GM18861 (cell line): ENCODE measurements around the gene GLYR1.
"Not testable (repeated sequence)": the region's sequence is repeated elsewhere in the genome, so short reads cannot be mapped to it uniquely, and the experiment has no call there.

Source experiments
- ATAC-seq: cut with Tn5 transposase; IDR thresholded peaks from one replicate; pipeline ENCODE4 v1.9.1; 2021; ENCODE audit not compliant: unreplicated experiment

The GLYR1 gene

DNA sequence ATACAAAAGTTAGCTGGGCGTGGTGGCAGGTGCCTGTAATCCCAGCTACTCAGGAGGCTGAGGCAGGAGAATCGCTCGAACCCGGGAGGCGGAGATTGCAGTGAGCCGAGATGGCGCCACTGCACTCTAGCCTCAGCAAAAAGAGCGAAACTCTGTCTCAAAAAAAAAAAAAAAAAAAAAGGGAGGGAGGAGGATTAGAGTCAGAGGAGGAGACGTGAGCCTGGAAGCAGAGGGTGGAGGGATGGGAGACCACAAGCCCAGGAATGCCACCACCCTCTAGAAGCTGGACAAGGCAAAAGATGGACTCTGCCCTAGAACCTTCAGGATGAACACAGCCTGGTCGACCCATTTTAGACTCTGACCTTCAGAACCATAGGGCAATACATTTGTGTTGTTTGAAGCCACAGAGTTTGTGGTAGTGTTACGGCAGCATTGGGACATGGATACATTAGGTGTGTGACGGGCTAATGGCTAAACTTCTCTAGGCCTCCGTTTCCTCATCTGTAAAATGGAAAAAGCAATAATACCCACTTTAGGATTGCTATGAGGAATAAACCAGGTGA is 54.1 kb downstream of the GLYR1 start:
- no peak for ATAC-seq

DNA sequence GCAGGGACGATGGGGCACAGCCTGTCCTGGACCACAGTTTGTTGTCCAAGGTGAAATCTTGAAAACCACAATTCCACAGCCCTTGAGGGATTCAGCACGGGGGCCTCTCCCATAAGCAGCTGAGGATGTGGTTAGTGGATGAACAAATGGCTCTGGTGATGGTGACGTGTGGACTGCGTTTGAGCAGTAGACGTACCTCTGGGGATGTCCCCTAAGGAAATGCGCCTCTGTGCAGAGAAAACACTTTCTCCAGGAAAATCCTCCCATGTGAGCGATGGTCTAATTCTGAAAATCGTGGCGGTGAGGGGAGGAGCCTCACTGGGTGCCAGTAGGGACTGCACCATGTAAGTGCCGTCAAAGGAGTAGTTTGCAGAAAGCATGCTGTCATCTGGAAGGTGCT is 56.2 kb downstream of the GLYR1 start:
- no peak for ATAC-seq

DNA sequence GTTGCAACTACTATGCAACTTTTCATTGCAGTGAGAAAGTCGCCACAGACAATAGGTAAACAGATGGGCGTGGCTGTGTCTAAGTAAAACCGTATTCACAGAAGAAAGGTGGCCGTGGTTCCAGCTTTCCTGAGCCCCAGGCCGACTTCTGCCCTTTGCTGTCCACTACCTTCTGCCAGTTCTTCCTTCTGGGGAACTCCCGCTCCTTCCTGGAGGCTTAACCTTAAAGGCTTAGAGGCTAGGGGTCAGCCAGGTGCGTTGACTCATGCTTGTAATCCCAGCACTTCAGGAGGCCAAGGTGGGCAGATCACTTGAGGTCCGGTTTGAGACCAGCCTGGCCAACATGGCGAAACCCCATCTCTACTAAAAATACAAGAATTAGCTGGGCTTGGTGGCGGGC is 56.8 kb downstream of the GLYR1 start:
- ATAC-seq: no peak

DNA sequence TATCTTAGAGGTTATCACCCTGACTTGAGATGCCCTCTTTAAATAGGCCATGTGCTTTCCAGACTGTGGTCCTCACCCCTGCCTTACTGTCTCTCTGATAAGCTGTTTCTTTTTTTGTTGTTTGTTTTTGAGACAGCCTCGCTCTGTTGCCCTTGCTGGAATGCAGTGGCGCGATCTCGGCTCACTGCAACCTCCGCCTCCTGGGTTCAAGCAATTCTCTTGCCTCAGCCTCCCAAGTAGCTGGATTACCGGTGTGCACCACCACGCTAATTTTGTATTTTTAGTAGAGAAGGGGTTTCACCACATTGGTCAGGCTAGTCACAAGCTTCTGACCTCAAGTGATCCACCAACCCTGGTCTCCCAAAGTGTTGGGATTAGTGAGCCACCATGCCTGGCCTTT is 58.2 kb downstream of the GLYR1 start:
- ATAC-seq: no peak

DNA sequence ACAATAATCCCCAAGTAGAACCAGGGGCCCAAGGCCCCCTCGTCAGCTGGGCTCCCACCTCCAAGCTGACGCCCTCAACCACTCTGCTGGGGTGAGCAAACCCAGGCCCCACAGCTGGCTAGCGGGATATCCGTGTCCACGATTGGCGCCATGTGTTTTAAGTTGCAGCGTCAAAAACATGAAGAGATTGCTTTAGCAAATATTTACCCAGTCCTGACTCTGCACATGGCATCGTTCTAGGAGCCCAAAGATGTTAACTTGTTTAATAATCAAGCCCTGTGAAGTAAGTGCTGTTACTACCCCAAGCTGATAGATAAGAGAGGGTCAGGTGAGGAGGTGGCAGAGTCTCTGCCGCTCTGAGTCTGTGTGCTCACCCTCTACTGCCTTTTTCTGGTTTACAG is 58.6 kb downstream of the GLYR1 start:
- no peak for ATAC-seq

DNA sequence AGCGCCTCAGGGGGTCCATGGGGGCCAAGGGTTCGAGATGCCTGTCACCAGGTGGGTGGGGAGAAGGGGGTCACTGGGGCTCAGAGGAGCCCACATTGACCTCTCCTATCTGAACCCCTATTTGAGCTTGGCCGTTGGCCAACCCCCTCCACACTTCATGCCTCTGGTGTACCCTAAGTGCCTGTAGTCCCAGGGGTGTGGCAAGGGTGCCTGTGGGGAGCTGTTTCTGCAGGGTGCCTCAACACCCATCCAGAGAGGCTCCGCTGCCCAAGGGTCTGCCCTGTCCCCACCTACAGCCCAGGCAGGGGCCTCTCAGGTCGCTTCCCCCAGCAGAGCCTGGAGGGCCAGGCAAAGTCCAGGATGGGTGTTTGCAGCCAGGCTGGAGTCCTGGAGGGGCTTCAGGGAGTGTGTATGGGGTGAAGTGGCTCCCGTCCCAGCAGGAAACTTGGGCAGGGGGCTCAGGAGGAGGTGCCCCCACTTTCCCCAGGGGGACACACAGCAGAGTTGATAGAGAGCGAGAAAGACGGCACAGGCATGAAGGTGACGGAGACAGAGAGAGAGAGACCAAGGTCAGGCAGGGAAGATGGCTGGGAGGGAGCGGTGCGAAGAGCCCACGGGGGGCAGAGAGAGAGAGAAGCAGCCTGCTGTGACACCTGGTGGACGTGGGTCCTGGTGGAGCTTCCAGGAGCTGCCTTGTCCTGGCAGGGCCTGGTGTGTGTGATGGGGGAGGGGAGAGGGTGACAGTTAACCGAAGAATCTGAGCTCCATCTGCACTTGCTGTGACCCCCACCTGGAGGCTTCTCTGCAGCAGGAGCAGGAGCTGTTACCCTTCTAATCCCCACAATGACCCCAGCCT is 59.2 kb downstream of the GLYR1 start, which contains the start of gene SEPTIN12:
Gene SEPTIN12 (minus strand): TSS at position 719 of the 856 bp plus-strand sequence. CDS start 700 bp downstream, at position 19.
- ATAC-seq: no peak

DNA sequence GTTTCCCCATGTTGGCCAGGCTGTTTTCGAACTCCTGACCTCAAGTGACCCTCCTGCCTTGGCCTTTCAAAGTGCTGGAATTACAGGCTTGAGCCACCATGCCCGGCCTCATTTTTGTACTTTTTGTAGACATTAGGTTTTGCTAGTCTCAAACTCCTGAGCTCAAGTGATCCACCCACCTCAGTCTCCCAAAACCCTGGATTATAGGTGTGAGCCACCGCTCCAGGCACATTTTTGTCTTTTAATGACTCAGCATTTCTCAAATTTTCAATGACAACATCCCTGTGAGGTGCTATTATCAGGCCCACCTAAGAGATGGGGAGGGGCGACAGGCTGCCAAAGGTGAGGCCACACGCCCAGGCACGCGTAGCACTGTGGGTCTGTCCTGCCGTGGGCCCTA is 60.0 kb downstream of the GLYR1 start:
- ATAC-seq: no peak

DNA sequence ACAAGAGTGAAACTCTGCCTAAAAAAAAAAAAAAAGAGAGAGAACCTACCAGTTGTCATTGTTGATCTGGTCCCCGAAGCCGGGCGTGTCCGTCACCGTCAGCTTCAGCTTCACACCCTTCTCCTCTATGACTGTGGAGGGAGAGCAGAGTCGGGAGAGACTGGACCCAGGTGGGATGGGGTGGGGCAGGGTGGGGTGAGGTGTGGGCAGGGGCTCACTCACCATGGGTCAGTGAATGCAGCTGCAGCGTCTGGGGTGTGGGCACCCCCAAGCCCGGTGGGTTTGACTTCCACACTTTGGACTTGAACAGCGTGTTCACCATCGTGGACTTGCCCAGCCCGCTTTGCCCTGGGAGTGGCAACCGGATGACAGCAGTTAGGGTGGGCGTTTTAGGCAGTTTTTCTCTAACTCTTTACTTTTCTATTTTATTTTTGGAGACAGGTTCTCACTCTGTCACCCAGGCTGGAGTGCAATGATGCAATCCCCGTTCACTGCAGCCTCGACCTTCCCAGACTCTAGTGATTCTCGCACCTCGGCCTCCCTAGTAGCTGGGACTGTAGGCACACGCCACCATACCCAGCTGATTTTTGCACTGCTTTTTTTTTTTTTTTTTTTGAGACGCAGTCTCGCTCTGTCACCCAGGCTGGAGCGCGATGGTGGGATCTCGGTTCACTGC is 61.2 kb downstream of the GLYR1 start:
- ATAC-seq: no peak

DNA sequence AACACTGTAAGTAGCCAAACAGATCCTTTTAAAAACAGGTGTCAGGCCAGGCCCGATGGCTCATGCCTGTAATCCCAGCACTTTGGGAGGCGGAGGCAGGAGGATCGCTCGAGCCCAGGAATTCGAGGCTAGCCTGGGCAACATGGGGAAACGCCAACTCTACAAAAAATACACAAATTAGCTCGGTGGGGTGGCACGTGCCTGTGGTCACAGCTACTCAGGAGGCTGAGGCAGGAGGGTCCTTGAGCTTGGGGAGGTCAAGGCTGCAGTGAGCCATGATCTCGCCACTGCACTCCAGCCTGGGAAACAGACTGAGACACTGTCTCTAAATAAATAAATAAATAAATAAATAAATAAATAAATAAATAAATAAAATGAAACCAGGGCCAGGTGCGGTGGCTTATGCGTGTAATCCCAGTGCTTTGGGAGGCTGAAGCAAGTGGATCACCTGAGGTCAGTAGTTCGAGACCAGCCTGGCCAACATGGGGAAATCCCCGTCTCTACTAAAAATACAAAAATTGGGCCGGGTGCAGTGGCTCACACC is 62.6 kb downstream of the GLYR1 start:
- not testable (repeated sequence) for ATAC-seq

DNA sequence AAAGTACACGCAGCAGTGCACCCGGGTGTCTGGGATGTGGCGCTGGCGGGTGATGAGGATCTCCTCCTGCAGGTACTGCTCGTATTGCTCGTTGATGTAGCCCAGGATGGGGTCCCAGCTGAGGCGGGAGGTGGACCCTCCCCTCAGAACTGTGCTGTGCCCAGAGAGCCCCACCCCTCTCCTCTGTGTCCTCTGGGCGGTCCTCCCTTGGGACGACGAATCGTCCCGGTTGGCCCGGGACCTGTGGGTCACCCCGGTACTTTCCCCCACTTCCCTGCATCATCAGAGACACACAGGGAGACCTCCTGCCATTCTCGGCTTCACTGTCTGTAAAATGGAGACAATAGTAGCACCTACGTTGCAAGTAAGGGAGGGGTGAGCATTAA is 63.1 kb downstream of the GLYR1 start:
- no peak for ATAC-seq

DNA sequence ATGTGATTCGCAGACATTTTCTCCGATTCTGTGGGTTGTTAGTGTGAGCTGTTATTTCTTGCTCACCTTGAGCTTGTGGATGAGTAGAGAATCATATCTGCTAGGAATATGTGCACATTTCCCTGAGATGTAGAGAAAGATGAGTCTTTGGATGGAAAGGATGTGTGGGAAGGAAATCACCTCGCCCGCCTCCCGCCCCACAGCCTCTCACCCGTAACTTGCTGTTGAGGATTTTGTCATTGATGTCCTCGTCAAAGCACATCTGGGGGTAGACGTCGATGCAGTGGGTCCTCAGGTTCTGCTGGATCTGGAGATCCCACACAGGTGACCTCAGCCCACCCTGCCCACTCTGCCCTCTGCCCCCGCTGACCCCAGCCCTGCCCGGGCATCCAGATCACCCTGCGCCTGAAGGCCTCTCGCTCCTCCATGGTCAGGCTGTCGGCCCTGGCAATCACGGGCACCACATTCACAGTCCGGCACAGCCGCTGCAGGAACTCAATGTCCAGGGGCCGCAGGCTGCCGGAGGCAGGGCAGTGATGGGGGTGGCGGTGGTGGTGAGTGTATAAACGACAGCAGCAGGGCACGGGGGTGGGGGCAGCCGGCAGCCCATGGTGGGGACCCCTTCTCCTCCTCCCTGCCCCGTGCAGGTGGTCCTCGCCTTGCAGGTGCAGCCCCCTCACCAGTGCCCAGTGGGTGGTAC is 63.7 kb downstream of the GLYR1 start:
- ATAC-seq: no peak

DNA sequence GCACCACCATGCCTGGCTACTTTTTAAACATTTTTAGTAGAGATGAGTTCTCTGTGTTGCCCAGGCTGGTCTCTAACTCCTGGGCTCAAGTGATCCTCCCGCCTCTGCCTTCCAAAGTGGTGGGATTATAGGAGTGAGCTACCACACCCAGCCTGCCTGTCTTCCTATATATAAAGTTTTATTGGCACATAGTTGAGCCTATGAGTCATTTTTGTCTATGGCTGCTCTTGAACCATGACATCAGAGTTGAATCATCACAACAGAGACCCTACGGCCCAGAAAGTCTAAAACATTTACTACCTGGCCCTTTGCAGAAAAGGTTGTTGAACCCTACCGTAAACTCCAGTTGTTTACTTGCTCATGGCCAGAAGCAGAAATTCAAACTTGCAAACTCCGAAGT is 66.9 kb downstream of the GLYR1 start:
- ATAC-seq: no peak

DNA sequence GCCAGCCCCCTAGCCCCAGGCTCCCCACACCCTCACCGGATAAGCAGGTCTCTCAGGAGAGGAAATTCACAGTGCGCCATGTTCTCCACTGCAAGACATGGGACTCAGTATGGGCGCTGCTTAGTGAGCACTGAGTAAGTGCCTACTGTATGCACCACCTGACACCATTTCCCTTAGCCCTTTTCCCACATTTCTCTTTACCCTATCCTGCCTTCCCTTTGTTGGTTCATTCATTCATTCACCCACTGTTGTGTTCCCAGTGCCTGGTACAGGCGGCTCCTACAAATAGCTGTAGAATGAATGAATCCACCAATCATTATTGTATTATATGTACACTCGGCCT is 69.1 kb downstream of the GLYR1 start:
- no peak for ATAC-seq

DNA sequence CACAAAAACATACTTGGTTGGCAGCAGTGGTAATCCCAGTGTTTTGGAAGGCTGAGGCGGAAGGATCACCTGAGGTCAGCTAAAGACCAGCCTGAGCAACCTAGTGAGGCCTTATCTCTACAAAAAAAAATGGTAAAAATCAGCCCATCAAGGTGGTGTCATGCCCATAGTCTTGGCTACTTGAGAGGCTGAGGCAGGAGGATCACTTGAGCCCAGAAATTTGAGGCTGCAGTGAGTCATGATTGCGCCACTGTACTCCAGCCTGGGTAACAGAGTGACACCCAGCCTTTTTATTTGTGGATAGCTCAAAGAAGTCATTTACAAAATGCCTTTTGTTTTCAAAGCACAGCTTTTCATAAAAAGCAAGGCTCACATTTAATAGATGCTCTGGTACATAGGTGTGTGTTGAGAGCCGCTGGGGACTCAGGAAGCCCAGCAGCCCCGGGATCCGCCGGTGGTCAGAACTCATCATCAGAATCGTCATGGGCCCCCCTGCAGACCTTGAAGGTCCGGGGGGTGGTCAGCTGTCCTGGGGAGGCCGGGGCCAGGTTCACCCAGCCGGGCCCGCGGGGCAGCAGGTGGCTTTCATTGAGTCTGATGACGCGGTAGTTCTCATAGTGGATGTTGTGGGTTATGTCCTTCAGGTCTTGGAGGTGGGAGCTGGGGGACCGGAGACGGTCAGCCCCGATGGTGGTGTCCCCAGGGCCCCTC is 69.6 kb downstream of the GLYR1 start:
- ATAC-seq: no peak

DNA sequence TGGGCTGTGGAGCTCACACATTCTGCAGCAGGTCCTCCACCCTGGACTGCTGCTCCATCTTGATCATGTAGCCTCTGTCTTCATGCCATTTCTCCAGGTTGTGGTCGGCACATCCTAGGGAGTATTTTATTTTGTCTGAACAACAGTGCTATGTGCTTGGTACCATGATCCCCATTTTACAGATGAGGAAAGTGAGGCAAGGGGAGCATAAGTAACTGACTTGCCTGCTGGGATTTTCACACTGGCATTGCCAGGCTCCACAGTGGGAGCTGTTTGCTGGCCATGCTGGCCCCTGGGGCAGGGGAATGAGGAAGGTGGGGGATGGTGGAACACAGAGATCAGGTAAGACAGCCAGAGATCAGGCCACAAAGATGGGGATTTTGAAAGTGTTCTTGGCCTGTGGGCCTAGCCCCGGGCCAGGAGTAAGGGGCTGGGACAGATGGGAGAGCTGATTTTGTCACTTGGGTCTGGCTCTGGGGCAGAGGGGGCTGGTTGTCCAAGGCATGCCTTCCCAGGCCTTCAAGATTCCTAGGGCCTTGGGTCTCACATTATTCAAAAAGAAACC is 70.9 kb downstream of the GLYR1 start:
- ATAC-seq: no peak

DNA sequence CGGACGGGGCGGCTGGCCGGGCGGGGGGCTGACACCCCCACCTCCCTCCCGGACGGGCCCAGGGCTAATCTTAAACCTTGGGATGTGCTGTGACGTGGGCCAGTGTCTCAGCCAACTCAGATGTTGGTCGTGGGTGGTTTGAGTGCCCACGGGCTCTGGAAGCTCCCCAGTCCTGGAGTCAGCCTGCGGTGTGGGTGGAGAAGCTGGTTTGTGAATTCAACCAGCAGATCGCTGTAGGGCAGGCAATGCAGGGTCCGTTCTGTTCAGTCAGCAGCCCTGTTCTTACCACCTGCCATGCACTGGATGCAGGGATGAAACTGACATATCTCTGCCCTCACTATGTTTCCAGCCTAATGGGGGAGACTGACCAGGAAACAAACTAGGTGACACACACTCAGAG is 72.1 kb downstream of the GLYR1 start:
- no peak for ATAC-seq

DNA sequence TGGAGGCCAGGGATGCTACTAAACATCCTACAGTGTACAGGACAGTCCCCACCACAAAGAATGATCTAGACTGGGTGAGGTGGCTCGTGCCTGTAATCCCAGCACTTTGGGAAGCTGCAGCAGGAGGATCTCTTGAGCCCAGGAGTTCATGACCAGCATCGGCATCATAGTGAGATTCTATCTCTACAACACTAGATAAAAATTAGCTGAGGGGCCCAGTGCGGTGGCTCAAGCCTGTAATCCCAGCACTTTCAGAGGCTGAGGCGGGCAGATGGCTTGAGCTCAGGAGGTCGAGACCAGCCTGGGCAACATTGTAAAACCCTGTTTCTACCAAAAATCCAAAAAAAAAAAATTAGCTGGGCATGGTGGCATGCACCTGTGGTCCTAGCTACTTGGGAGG is 74.7 kb downstream of the GLYR1 start:
- no peak for ATAC-seq

DNA sequence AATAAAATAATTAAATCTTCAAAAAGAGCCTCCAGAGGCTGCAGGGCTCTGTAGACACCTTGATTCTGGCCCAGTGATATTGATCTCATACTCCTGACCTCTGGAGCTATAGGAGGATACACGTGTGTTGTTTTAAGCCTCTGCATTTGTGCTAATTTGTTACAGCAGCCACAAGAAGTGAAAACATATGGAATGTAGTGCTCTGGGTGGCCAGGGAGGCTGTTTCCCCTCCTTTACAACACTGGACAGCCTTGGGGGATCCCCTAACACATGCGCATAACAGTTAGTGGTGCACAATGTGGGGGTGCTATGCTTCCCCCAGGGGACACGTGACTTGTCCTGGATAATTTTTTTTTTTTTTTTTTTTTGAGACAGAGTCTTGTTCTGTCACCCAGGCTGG is 75.4 kb downstream of the GLYR1 start:
- no peak for ATAC-seq

DNA sequence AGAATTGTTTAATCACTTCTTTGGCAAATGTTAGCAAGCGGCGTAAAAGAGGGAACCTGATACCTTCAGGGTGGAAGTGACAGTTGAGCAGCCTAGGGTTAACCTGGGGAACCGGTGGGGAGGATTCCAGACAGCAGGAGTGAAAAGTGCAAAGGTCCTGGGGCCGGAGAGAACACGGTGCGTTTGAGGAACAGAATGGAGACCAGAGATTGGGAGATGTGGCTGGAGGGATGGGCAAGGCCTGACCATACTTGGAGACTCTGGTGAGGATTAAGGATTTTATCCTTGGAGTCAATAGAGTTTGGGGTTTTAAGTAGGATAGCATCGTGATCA is 77.8 kb downstream of the GLYR1 start:
- ATAC-seq: no peak

DNA sequence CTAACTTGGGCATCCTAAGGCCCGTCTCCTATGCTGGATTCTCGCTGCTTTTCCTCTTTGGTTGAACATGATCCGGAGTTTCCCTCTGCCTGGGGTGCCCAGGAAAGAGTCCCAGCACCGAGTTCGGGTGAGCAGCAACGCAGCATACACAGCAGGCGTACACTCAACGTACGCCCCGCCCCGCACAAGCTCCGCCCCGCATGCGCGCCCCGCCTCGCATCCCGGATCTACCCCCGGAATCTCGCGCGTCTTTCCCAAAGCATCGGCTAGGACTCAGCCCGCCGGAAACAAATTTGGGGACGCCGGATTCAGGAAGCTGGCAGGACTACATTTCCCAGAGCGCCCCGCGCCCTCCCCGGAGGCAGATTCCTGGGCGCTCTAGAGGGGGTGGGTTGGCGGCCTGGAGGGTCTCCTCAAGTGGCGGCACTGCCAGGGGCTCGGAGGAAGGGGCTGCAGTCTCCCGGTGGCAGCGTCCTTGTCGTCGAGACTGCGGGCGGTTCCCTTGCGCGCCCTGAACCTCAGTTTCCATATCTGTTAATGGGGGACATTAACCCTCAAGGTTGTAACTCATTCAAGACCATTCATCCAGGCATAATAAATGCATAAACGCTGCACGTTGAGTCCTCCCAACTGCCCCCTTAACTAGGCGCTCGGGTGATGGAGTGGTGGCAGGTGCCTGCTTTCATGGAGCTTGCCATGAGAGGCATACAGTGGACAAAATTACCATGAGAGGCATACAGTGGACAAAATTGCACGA is 78.4 kb downstream of the GLYR1 start:
- peak; percentile 40 for ATAC-seq
